GM12891 (cell line): Measurements from ENCODE around the gene CFAP97.

Experiments
- POLR2A ChIP-seq: IDR thresholded peaks from 2 replicates; pipeline ENCODE4 v1.6.1; 2011; ENCODE audit warnings: low read depth, low read length, control low read depth
- TAF1 ChIP-seq: IDR thresholded peaks from 2 replicates; pipeline ENCODE4 v1.6.1; 2011; ENCODE audit warnings: low read depth, low read length, control low read depth

- TF ChIP-seq POLR2A (no peak), TAF1 (no peak)
Measured at GRCh38 chr4:185122681-185123345, 81.0 kb downstream of the CFAP97 start.
